SK-N-SH (cell line): Measurements from ENCODE around the gene ZIM2. TPM values are rescaled to one million over a fixed set of nuclear protein-coding genes. Genes with fewer than 3 reads are reported as not detected.

Experiments
- CTCF ChIA-PET: fragments of 300-600, 350-600 bp; formaldehyde crosslinking; extraction: SDS; loops from one replicate; lab custom pipeline; 2021; lab: Yijun Ruan, JAX
- POLR2A ChIA-PET: fragments of 350-600 bp; sonication (Branson Sonifier 250); formaldehyde crosslinking; extraction: SDS; loops from one replicate; lab custom pipeline; 2020; ENCODE audit warnings: antibody characterized with exemption, inconsistent platforms; lab: Yijun Ruan, JAX
- DNase-seq: peaks from one replicate; pipeline ENCODE4 v3.0.0; 2012
- H2AFZ ChIP-seq: fragments of 200-600 bp; sonication (generic); 2 replicates; pipeline ENCODE4 v1.8.1; 2016; ENCODE audit warnings: antibody characterized with exemption, mild to moderate bottlenecking, low read depth
- H3F3A ChIP-seq: fragments of 200-600 bp; sonication (generic); replicated peaks from 2 replicates; pipeline ENCODE3; 2016; ENCODE audit warnings: antibody characterized with exemption, mild to moderate bottlenecking; ENCODE audit not compliant: insufficient read depth
- H3K27ac ChIP-seq, 2 experiments: fragments of 200-500 bp in 1 of 2; fragments of 200-600 bp in 1 of 2; sonication (Bioruptor generic) in 1 of 2; sonication (generic), shearing (Covaris generic) in 1 of 2; 2 replicates each; pipeline versions ENCODE4 v1.5.1 to v1.6.1; 2014 to 2016; ENCODE audit warnings: low read depth in 2 of 2, inconsistent platforms in 1 of 2, low read length in 1 of 2, mild to moderate bottlenecking in 1 of 2, mixed read lengths in 1 of 2
- H3K27me3 ChIP-seq: fragments of 200-600 bp; sonication (generic), shearing (Covaris generic); 2 replicates; pipeline ENCODE4 v1.6.1; 2016; ENCODE audit warnings: mixed run types; ENCODE audit not compliant: insufficient read depth
- H3K36me3 ChIP-seq, 2 experiments: fragments of 200-500 bp in 1 of 2; fragments of 200-600 bp in 1 of 2; sonication (Bioruptor generic) in 1 of 2; sonication (generic) in 1 of 2; replicated peaks in 1 of 2; 2 replicates each; pipeline versions ENCODE3 to v1.5.1; 2014 to 2016; ENCODE audit warnings: low read length in 1 of 2, mild to moderate bottlenecking in 1 of 2; ENCODE audit not compliant: insufficient read depth in 2 of 2, control insufficient read depth in 1 of 2
- H3K4me1 ChIP-seq, 2 experiments: fragments of 200-500 bp in 1 of 2; fragments of 200-600 bp in 1 of 2; sonication (Bioruptor generic) in 1 of 2; sonication (generic), shearing (Covaris generic) in 1 of 2; 2 replicates each; pipeline versions ENCODE4 v1.5.1 to v1.6.1; 2014 to 2016; ENCODE audit warnings: low read depth in 1 of 2, low read length in 1 of 2, mixed run types in 1 of 2; ENCODE audit not compliant: insufficient read depth in 2 of 2, control insufficient read depth in 1 of 2
- H3K4me2 ChIP-seq: fragments of 200-600 bp; sonication (generic), shearing (Covaris generic); 2 replicates; pipeline ENCODE4 v1.6.1; 2017; ENCODE audit warnings: mixed run types
- H3K4me3 ChIP-seq, 2 experiments: fragments of 200-500 bp in 1 of 2; fragments of 200-600 bp in 1 of 2; sonication (Bioruptor generic) in 1 of 2; sonication (generic), shearing (Covaris generic) in 1 of 2; 2 replicates each; pipeline versions ENCODE4 v1.5.1 to v1.8.1; 2014 to 2016; ENCODE audit warnings: low read depth in 2 of 2, inconsistent platforms in 1 of 2, low read length in 1 of 2, mild to moderate bottlenecking in 1 of 2, mixed read lengths in 1 of 2, moderate library complexity in 1 of 2
- H3K79me2 ChIP-seq: fragments of 200-600 bp; sonication (generic); 2 replicates; pipeline ENCODE4 v1.8.1; 2017; ENCODE audit warnings: mild to moderate bottlenecking; ENCODE audit not compliant: insufficient read depth
- H3K9ac ChIP-seq: fragments of 200-600 bp; sonication (generic); 2 replicates; pipeline ENCODE4 v1.6.1; 2017; ENCODE audit warnings: mixed run types
- H3K9me2 ChIP-seq: fragments of 200-600 bp; sonication (generic); 2 replicates; pipeline ENCODE4 v1.6.1; 2017; ENCODE audit warnings: mixed run types
- H3K9me3 ChIP-seq: fragments of 200-600 bp; sonication (generic); 2 replicates; pipeline ENCODE4 v1.6.1; 2017; ENCODE audit warnings: mixed run types, mild to moderate bottlenecking, moderate library complexity
- H4K20me1 ChIP-seq: fragments of 200-600 bp; sonication (generic); 2 replicates; pipeline ENCODE4 v1.6.1; 2017; ENCODE audit warnings: mild to moderate bottlenecking, mixed run types; ENCODE audit not compliant: insufficient read depth
- CHD2 ChIP-seq: fragments of 150-350 bp; IDR thresholded peaks from 2 replicates; pipeline ENCODE4 v1.6.1; 2018; ENCODE audit warnings: low read length; ENCODE audit not compliant: partially characterized antibody
- FOSL2 ChIP-seq: IDR thresholded peaks from 2 replicates; pipeline ENCODE4 v1.4.0; 2012; ENCODE audit warnings: low read depth, mild to moderate bottlenecking, moderate library complexity, borderline replicate concordance
- FOXJ3 ChIP-seq: sonication (generic); formaldehyde crosslinking; IDR thresholded peaks from 2 replicates; pipeline ENCODE4 v1.5.1; 2020; ENCODE audit warnings: mild to moderate bottlenecking, missing genetic modification reagents
- GABPA ChIP-seq: IDR thresholded peaks from 2 replicates; pipeline ENCODE4 v1.4.0; 2012; ENCODE audit warnings: low read depth, mild to moderate bottlenecking
- JUND ChIP-seq: IDR thresholded peaks from 2 replicates; pipeline ENCODE4 v1.4.0; 2012
- POLR2AphosphoS5 ChIP-seq: IDR thresholded peaks from 2 replicates; pipeline ENCODE4 v1.6.1; 2012; ENCODE audit warnings: low read depth, low read length
- RAD21 ChIP-seq: IDR thresholded peaks from 2 replicates; pipeline ENCODE4 v1.6.1; 2012; ENCODE audit warnings: mild to moderate bottlenecking, low read length
- RCOR1 ChIP-seq: fragments of 150-350 bp; IDR thresholded peaks from 2 replicates; pipeline ENCODE4 v1.6.1; 2017; ENCODE audit warnings: antibody characterized with exemption, low read length
- TAF1 ChIP-seq: IDR thresholded peaks from 2 replicates; pipeline ENCODE4 v1.6.1; 2012; ENCODE audit warnings: low read depth, mild to moderate bottlenecking, low read length, moderate library complexity, borderline replicate concordance
- TEAD4 ChIP-seq: IDR thresholded peaks from 2 replicates; pipeline ENCODE4 v1.4.0; 2012; ENCODE audit warnings: mild to moderate bottlenecking, borderline replicate concordance; ENCODE audit not compliant: insufficient read depth
- WGBS: methylation state at CpG from one replicate; pipeline ENCODE4 v1.1.6; 2017; ENCODE audit warnings: low lambda C conversion rate; 5-methylcytosine and 5-hydroxymethylcytosine counted together
- polyA plus RNA-seq, 3 experiments: library from polyadenylated mRNA; depleted of rRNA; stranded (reverse); fragments of >200 nt; gene quantifications; 2 replicates each; pipeline ENCODE4 v1.2.3, GENCODE V29; 2012
- TF ChIP-seq, protein P1 (sequence below): IDR thresholded peaks from 2 replicates; pipeline ENCODE4 v1.4.0; 2012; ENCODE audit warnings: low read depth, borderline replicate concordance
- TF ChIP-seq, protein P2 (sequence below): IDR thresholded peaks from 2 replicates; pipeline ENCODE4 v1.6.1; 2012; ENCODE audit warnings: mild to moderate bottlenecking, low read depth, low read length, moderate library complexity
- TF ChIP-seq, protein P3 (sequence below): fragments of 150-350 bp; IDR thresholded peaks from 2 replicates; pipeline ENCODE4 v1.6.1; 2017; ENCODE audit warnings: antibody characterized with exemption, low read length, low read depth, borderline replicate concordance

The ZIM2 gene
- polyA plus RNA-seq, 1 of the 3 experiments (the other 2 are of a cell fraction), result not detected

DNA sequence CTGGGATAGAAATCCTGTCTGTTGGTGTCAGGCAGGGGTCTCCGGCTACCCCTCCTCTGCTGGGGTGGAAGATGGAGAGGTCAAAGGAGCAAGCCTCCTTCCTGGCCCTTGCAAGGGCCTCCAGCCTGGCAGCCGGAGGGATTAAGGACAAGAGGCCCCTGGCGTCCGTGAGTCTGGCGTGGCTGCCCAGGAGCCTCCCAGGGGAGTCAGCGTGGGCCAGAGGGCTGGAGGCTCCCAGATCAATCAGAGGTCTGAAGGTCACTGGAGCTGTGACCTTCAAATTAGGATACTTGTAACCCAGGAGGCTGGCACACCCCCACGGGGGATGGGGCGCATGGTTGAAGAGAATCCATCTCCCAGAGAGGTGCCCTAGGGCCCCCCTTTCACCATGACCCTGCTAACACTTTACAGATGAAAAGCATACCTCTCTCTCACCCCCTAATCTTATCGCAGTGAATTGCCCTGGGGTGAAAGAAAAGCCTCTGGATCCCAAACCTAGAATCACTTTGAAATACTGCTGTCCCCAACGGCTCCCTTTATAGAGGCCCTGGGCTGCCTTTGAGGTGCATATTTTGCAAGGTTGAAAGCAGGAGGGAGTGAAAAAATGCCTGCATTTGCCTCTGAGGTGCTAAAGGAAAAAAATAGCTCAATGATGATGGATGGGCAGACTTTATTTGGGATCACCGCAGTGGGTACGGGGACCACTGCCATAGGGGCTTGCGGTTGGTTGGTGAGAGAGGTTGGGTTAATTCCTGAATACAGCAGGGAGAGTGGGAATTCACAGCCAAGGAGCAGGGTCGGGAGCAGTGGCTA is 44.9 kb upstream of the ZIM2 start (continued):
- TF ChIP-seq, protein P1, sequence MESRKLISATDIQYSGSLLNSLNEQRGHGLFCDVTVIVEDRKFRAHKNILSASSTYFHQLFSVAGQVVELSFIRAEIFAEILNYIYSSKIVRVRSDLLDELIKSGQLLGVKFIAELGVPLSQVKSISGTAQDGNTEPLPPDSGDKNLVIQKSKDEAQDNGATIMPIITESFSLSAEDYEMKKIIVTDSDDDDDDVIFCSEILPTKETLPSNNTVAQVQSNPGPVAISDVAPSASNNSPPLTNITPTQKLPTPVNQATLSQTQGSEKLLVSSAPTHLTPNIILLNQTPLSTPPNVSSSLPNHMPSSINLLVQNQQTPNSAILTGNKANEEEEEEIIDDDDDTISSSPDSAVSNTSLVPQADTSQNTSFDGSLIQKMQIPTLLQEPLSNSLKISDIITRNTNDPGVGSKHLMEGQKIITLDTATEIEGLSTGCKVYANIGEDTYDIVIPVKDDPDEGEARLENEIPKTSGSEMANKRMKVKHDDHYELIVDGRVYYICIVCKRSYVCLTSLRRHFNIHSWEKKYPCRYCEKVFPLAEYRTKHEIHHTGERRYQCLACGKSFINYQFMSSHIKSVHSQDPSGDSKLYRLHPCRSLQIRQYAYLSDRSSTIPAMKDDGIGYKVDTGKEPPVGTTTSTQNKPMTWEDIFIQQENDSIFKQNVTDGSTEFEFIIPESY, result no peak
- TF ChIP-seq POLR2AphosphoS5, result no peak
- TF ChIP-seq RCOR1, result no peak

DNA sequence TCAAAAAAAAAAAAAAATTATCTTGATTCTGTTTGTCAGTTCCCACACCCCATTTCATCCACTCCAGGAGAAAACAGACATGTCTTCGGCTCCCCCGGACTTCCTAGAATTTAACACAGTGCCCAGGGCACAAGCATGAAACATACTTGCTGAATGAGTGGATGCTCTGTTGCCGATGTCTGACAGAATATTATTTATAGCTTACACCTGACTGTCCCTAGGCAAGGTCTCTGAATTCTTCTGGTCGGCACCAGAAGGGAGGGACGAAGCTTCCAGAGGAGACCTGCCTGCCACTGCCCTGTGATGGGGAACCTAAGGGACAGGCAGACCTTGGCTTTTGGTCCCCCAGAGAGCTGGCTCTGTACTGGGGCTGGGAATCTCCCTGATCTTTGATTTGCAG is 43.9 kb upstream of the ZIM2 start:
- ChIA-PET POLR2A (no interaction called here), CTCF (interaction anchor here (1.4 kb wide), 1 partner anchor 185 kb away, joined by 4 read pairs; no protein-coding TSS in a partner anchor)
- no peaks in the 10 kb centered on the region for H4K20me1 ChIP-seq
- H3K9me3 ChIP-seq, result no peaks in the 10 kb centered on the region; the same call in 1 of the 2 replicates
- H3K27me3 ChIP-seq, result no peaks in the 10 kb centered on the region
- H3K36me3 ChIP-seq, result no peaks in the 10 kb centered on the region
- no peaks in the 10 kb centered on the region for H3K4me1 ChIP-seq
- no peak overlapping the region for H3K9ac ChIP-seq
- 39% methylated on average over 5 of the region's 5 CpGs for WGBS
- H2AFZ ChIP-seq, result no peak overlapping the region
- no peaks in the 10 kb centered on the region for H3F3A ChIP-seq
- H3K9me2 ChIP-seq, result no peaks in the 10 kb centered on the region
- H3K27ac ChIP-seq, result no peak overlapping the region
- no peak overlapping the region for H3K4me3 ChIP-seq
- DNase-seq, result no peak
- no peak overlapping the region for H3K4me2 ChIP-seq
- H3K79me2 ChIP-seq, result no peaks in the 10 kb centered on the region
- TF ChIP-seq JUND, result no peak
- TF ChIP-seq RAD21, result no peak
- TF ChIP-seq, protein P2, sequence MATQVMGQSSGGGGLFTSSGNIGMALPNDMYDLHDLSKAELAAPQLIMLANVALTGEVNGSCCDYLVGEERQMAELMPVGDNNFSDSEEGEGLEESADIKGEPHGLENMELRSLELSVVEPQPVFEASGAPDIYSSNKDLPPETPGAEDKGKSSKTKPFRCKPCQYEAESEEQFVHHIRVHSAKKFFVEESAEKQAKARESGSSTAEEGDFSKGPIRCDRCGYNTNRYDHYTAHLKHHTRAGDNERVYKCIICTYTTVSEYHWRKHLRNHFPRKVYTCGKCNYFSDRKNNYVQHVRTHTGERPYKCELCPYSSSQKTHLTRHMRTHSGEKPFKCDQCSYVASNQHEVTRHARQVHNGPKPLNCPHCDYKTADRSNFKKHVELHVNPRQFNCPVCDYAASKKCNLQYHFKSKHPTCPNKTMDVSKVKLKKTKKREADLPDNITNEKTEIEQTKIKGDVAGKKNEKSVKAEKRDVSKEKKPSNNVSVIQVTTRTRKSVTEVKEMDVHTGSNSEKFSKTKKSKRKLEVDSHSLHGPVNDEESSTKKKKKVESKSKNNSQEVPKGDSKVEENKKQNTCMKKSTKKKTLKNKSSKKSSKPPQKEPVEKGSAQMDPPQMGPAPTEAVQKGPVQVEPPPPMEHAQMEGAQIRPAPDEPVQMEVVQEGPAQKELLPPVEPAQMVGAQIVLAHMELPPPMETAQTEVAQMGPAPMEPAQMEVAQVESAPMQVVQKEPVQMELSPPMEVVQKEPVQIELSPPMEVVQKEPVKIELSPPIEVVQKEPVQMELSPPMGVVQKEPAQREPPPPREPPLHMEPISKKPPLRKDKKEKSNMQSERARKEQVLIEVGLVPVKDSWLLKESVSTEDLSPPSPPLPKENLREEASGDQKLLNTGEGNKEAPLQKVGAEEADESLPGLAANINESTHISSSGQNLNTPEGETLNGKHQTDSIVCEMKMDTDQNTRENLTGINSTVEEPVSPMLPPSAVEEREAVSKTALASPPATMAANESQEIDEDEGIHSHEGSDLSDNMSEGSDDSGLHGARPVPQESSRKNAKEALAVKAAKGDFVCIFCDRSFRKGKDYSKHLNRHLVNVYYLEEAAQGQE, result no peak
- no peak for TF ChIP-seq RCOR1
- TF ChIP-seq, protein P3, sequence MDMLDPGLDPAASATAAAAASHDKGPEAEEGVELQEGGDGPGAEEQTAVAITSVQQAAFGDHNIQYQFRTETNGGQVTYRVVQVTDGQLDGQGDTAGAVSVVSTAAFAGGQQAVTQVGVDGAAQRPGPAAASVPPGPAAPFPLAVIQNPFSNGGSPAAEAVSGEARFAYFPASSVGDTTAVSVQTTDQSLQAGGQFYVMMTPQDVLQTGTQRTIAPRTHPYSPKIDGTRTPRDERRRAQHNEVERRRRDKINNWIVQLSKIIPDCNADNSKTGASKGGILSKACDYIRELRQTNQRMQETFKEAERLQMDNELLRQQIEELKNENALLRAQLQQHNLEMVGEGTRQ, result no peak
- TF ChIP-seq FOXJ3, result no peak
- TF ChIP-seq FOSL2, result no peak
- no peak for TF ChIP-seq TAF1
- no peak for TF ChIP-seq GABPA
- TF ChIP-seq TEAD4, result no peak
- TF ChIP-seq CHD2, result no peak
